HG02798 (cell line): ENCODE data around the gene NUBP2.

Source experiments
- ATAC-seq: cut with Tn5 transposase; IDR thresholded peaks from one replicate; pipeline ENCODE4 v1.9.1; 2021; ENCODE audit warnings: mild to moderate bottlenecking; ENCODE audit not compliant: unreplicated experiment, poor library complexity

NUBP2 gene

DNA sequence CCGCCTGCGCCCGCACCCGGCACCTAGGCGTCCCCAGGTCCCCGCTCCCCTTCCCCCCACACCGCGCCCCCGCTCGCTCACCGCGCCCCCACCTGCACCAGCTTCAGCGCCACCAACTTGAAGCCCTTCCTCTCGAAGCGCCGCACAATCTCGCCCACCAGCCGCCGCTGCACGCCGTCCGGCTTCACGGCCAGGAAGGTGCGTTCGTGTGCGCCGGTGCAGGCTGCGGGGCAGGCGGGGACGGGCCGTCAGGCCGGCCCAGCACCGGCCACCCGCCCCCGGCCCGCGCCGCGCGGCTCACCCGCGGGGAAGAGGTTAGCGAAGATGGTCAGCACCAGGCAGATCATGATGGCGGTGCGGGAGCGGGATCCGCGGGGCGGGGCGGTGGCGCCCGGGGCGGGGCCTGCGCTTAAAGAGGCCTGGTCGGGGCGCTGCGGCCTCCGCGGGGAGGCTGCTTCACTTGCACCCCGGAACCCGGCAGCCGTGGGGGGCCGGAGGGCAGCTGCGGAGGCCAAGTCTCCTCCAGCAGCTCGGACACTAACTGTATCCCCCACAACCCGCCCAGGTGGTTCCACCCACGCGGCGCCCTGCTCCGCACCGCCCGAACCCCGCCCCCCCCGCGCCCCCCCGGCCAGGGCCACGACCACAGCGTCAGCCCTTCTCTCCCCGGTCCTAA is 11.4 kb upstream of the NUBP2 start, which contains the start of gene NME3:
Gene NME3 (minus strand): TSS at position 356 of the 676 bp plus-strand sequence. CDS start 9 bp downstream, at position 347.
- peak; percentile 32 for ATAC-seq

- no peak for ATAC-seq
These were observed 10.8 kb upstream of the NUBP2 start for GRCh38 chr16:1771864-1772361.

GRCh38 chr16:1772362-1772907 is 10.3 kb upstream of the NUBP2 start, which contains the start of gene EME2:
EME2 (plus strand) TSS chr16:1772810; CDS start chr16:1773228, 418 bp downstream.
- ATAC-seq, result no peak

GRCh38 chr16:1772908-1773702 is 9.7 kb upstream of the NUBP2 start, which contains the start of gene MRPS34:
MRPS34 (minus strand) TSS chr16:1773134; CDS start chr16:1773119, 15 bp downstream.
- peak; percentile 54 for ATAC-seq

DNA sequence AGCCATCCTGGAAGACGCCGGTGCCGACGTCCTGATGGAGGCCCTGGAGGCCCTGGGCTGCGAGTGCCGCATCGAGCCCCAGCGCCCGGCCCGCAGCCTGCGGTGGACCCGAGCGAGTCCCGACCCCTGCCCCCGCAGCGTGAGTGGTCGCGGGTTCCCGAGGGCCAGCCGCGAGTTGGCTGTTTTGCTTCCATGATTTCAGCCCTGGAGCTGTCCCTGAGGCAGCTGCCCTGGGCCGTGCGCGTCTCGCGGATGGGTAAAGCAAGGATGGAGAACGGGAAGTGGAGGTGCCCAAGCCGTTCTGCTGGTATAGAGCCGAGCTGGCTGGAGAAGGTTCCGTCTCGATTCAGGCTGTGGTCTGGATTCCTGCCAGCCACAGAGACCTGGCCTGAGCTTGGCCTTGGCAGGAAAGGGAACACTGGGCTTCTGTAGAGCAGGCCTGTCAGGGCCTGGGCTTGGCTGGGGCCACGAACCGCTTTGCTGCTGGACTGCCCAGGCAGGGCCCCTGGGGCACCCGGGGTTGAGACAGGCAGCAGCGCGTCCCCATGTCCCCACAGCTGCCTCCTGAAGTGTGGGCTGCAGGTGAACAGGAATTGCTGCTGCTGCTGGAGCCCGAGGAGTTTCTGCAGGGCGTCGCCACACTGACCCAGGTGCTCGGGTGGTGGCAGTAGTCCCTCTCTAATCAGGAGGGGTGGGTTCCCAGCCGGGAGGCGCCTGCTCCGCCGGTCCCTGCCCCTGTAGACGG is 8.9 kb upstream of the NUBP2 start:
- ATAC-seq, result no peak

- no peak for ATAC-seq
These were observed 8.3 kb upstream of the NUBP2 start for GRCh38 chr16:1774448-1774780.

GRCh38 chr16:1775006-1775845 is 7.5 kb upstream of the NUBP2 start:
- no peak for ATAC-seq

GRCh38 chr16:1775846-1776671 is 6.7 kb upstream of the NUBP2 start:
- ATAC-seq, result no peak

DNA sequence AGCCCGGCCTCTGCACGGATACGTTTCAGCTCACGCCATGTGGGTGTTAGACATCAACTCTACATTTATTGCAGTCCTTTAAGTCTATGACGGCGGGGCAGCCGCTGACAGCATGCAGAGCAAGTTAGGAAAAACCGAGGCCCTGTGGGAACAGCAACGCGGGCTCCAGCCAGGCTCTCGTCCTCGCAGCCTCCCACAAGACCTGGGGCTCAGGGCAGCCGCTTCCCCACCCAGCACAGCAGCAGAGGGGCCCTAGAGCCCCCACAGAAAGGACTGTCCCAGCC is 6.1 kb upstream of the NUBP2 start:
- ATAC-seq, result no peak

GRCh38 chr16:1776991-1777374 is 5.8 kb upstream of the NUBP2 start:
- no peak for ATAC-seq

- ATAC-seq, result no peak
These were observed 5.2 kb upstream of the NUBP2 start for GRCh38 chr16:1777375-1778199.

GRCh38 chr16:1778200-1779179 is 4.3 kb upstream of the NUBP2 start:
- ATAC-seq, result no peak

- no peak for ATAC-seq
These were observed 3.5 kb upstream of the NUBP2 start for GRCh38 chr16:1779234-1779701.

GRCh38 chr16:1779741-1780676 is 2.8 kb upstream of the NUBP2 start:
- ATAC-seq, result no peak

DNA sequence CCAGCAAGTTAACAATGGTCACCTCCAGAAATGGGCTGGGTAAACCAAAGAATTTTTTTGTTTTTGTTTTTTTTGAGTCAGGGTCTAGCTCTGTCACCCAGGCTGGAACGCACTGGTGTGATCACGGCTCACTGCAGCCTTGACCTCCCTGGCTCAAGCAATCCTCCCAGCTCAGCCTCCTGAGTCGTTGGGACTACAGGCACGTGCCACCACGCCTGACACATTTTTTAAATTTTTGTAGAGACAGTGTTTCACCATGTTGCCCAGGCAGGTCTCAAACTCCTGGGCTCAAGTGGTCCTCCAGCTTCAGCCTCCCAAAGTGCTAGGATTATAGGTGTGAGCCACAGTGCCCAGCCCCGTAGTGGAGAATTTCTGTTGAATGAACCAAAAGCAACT is 2.1 kb upstream of the NUBP2 start:
- no peak for ATAC-seq

DNA sequence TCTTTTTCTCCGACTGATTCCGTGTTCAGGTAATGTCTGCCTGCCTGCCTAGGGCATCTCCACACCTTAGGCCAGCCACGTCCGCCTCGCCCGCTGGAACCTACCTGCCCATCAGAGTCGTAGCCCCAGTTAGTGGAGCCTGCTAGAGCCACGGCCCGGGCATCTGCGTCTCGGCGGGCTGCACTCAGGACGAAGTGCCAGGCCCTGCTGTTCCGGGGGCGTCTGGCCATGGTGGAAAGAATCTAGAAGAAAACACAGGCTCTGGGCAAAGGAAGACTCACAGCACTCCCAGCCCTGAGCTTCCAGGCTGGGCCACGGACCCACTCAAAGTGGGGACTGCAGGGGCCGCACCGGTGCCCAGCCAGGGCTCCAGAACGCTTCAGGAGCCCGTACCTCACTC is 1.5 kb upstream of the NUBP2 start:
- no peak for ATAC-seq
